Stimulated activated CD8-positive, alpha-beta memory T cell treated with anti-CD3 and anti-CD28 coated beads, Interleukin-12 subunit alpha, Interleukin-12 subunit beta, amount 100 ng/mL, for 24 hours (primary cell): ENCODE measurements around the gene DACT2.
"Not testable (repeated sequence)": the region's sequence is repeated elsewhere in the genome, so short reads cannot be mapped to it uniquely, and the experiment has no call there.

ENCODE experiments used
- DNase-seq: peaks from one replicate; pipeline ENCODE4 v3.0.0-alpha.2; 2020; ENCODE audit errors: extremely low read depth

The DACT2 gene

GRCh38 chr6:168326294-168327261 is 7.0 kb upstream of the DACT2 start:
- no peak for DNase-seq

- no peak for DNase-seq
These were observed 3.4 kb upstream of the DACT2 start for GRCh38 chr6:168322966-168323365.

- no peak for DNase-seq
These were observed 1.1 kb upstream of the DACT2 start for GRCh38 chr6:168320634-168321033.

GRCh38 chr6:168318579-168319278 is 848 bp downstream of the DACT2 start:
- no peak for DNase-seq

- no peak for DNase-seq
These were observed 1.5 kb downstream of the DACT2 start for GRCh38 chr6:168318090-168318489.

GRCh38 chr6:168315596-168315995 is 4.0 kb downstream of the DACT2 start:
- DNase-seq: no peak

GRCh38 chr6:168314948-168315347 is 4.6 kb downstream of the DACT2 start:
- DNase-seq: no peak

GRCh38 chr6:168314021-168314420 is 5.6 kb downstream of the DACT2 start:
- no peak for DNase-seq

- no peak for DNase-seq
These were observed 6.1 kb downstream of the DACT2 start for GRCh38 chr6:168313431-168314011.

- DNase-seq: not testable (repeated sequence)
These were observed 7.5 kb downstream of the DACT2 start for GRCh38 chr6:168312125-168312507.

- DNase-seq: no peak
These were observed 8.0 kb downstream of the DACT2 start for GRCh38 chr6:168311410-168312124.

GRCh38 chr6:168310945-168311344 is 8.6 kb downstream of the DACT2 start:
- DNase-seq: no peak

GRCh38 chr6:168310403-168310802 is 9.2 kb downstream of the DACT2 start:
- no peak for DNase-seq

GRCh38 chr6:168309997-168310396 is 9.6 kb downstream of the DACT2 start:
- DNase-seq: no peak

- no peak for DNase-seq
These were observed 10.4 kb downstream of the DACT2 start for GRCh38 chr6:168309183-168309582.

GRCh38 chr6:168308390-168309144 is 11.0 kb downstream of the DACT2 start:
- no peak for DNase-seq

- no peak for DNase-seq
These were observed 11.9 kb downstream of the DACT2 start for GRCh38 chr6:168307695-168308021.

GRCh38 chr6:168307015-168307694 is 12.4 kb downstream of the DACT2 start:
- no peak for DNase-seq

- no peak for DNase-seq
These were observed 13.7 kb downstream of the DACT2 start for GRCh38 chr6:168305863-168306262.

GRCh38 chr6:168305096-168305749 is 14.4 kb downstream of the DACT2 start:
- no peak for DNase-seq

GRCh38 chr6:168304752-168305015 is 14.9 kb downstream of the DACT2 start:
- no peak for DNase-seq
